Astrocyte of the spinal cord (primary cell): ENCODE results near the gene CMPK1.

Experiments used
- DNase-seq: peaks from one replicate; pipeline ENCODE4 v3.0.0; 2011; ENCODE audit warnings: low read depth, low spot score
- H3K4me3 ChIP-seq: 2 replicates; pipeline ENCODE4 v1.5.1; 2011; ENCODE audit warnings: low read depth, mild to moderate bottlenecking, low read length, moderate library complexity
- in situ Hi-C: cut with HindIII; loops from 2 replicates; pipeline ENCODE4 v1.10.0; 2017; ENCODE audit warnings: low sequenced_read_pairs
- TF ChIP-seq, protein P1 (sequence below): IDR thresholded peaks from 2 replicates; pipeline ENCODE4 v1.5.1; 2012; ENCODE audit warnings: low read depth, mild to moderate bottlenecking, low read length, inconsistent platforms

CMPK1 gene

GRCh38 chr1:47409311-47410067 lies 75.9 kb downstream of the CMPK1 start:
- DNase-seq = peak; percentile 20
- no peak overlapping the region for H3K4me3 ChIP-seq
- TF ChIP-seq, protein P1, sequence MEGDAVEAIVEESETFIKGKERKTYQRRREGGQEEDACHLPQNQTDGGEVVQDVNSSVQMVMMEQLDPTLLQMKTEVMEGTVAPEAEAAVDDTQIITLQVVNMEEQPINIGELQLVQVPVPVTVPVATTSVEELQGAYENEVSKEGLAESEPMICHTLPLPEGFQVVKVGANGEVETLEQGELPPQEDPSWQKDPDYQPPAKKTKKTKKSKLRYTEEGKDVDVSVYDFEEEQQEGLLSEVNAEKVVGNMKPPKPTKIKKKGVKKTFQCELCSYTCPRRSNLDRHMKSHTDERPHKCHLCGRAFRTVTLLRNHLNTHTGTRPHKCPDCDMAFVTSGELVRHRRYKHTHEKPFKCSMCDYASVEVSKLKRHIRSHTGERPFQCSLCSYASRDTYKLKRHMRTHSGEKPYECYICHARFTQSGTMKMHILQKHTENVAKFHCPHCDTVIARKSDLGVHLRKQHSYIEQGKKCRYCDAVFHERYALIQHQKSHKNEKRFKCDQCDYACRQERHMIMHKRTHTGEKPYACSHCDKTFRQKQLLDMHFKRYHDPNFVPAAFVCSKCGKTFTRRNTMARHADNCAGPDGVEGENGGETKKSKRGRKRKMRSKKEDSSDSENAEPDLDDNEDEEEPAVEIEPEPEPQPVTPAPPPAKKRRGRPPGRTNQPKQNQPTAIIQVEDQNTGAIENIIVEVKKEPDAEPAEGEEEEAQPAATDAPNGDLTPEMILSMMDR = no peak
- in situ Hi-C loops = no loop called here

- TF ChIP-seq, protein P1 = no peak
- in situ Hi-C loops = no loop called here
- no peak overlapping the region for H3K4me3 ChIP-seq
- DNase-seq = no peak
Measured at GRCh38 chr1:47410068-47410455, 76.5 kb downstream of the CMPK1 start.

DNA sequence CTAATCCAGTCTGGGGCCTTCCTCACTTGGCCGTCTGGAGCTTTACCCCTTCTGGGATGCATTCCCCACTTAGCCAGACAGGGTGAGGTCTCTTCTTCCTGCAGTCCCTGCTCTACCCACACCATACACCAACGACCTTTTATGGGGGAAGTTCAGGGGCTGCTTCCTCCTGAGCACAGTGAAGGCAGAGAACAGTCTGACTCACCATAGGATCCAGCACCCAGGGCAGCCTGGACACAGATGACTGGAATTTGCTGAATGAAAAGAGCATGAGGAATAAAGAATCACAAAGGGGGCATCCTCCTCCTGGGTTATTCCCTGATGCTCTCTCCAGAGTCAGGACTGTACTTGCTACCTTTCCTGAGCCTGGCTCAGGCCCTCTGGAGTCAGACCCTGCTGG lies 77.8 kb downstream of the CMPK1 start:
- no peak for DNase-seq
- TF ChIP-seq, protein P1 = no peak
- in situ Hi-C loops = no loop called here
- no peak overlapping the region for H3K4me3 ChIP-seq

DNA sequence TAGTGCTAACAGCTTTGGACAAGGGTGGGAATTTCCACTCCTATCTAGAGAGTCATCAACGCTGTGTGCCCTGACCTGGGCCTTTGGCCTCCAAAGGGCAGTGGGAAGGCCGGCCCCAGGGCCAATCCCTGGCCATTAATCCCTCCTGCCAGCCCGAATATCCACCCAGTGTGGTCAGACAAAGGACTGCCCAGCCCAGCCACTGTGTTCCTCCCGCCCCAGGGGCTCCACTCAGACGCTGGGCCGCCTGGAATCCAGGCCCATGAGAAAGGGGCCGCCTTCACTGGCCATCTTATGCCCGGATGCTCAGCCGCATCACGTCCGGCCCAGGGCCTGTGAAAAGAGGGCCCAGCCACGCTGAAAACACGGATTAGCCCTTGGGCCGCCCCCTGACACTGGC lies 78.8 kb downstream of the CMPK1 start:
- DNase-seq = no peak
- TF ChIP-seq, protein P1 = no peak
- in situ Hi-C loops = no loop called here
- H3K4me3 ChIP-seq = no peak overlapping the region

DNA sequence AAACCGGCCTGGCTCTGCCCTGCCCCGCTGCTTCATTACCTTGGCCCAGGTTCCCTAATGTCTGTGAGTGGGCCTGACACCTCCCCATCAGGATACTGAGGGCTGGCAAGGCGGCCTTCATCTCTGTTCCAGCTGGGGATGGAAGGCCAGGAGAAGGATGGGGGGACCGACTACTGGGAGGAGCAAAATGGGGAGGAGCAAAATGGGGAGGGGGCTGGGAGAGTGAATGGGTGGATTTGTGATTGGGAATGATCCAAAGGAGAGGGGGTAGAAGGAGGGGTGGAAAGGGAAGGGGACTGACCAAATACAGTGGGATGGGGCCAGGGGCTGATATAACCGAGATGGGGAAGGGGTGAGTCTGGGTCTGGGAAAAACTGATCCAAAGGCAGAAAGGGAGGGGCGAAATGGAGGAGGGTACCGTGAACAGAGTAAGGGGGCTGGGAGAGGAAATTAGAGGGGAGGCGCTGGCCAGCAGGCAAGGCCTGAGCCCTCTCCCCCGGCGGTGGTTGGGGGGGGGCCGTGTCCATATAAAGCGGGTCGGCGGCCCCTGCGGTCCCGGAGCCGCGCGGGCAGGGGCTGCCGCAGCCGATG lies 82.2 kb downstream of the CMPK1 start, which contains the start of gene FOXE3:
FOXE3 (plus strand) TSS at position 558 of the 591 bp plus-strand sequence; CDS start at position 589, 31 bp downstream.
- DNase-seq = no peak
- in situ Hi-C loops = no loop called here
- TF ChIP-seq, protein P1 = no peak
- H3K4me3 ChIP-seq = peak within 1 kb of the TSS; percentile 13

GRCh38 chr1:47416319-47417169 lies 83.0 kb downstream of the CMPK1 start:
- H3K4me3 ChIP-seq = peak overlapping the region; percentile 13
- TF ChIP-seq, protein P1 = no peak
- in situ Hi-C loops = no loop called here
- no peak for DNase-seq
